HepG2 (cell line): ENCODE results near the gene SLC25A47. TPM values are rescaled to one million over a fixed set of nuclear protein-coding genes. Genes with fewer than 3 reads are reported as not detected.

ENCODE experiments used
- LCORL ChIP-seq, 2 experiments: fragments of 450-650 bp in 1 of 2; sonication (generic) in 1 of 2; formaldehyde crosslinking in 1 of 2; IDR thresholded peaks; 2 replicates each; pipeline versions ENCODE4 v1.5.0 to v1.6.1; 2017 to 2020; ENCODE audit warnings: antibody characterized with exemption in 1 of 2, missing genetic modification reagents in 1 of 2
- NFYC ChIP-seq: IDR thresholded peaks from 2 replicates; pipeline ENCODE4 v1.6.1; 2016; ENCODE audit warnings: missing genetic modification reagents, missing compliant biosample characterization
- RFX3 ChIP-seq: IDR thresholded peaks from 2 replicates; pipeline ENCODE4 v1.6.1; 2016; ENCODE audit warnings: missing biosample characterization, missing genetic modification reagents
- TAF1 ChIP-seq: sonication (generic); formaldehyde crosslinking; IDR thresholded peaks from 2 replicates; pipeline ENCODE4 v1.4.0; 2020; ENCODE audit warnings: missing genetic modification reagents
- TCF12 ChIP-seq, 2 experiments: fragments of 450-650 bp in 1 of 2; sonication (generic) in 1 of 2; formaldehyde crosslinking in 1 of 2; IDR thresholded peaks; 2 replicates each; pipeline versions ENCODE4 v1.6.1 to v1.8.0; 2017 to 2022; ENCODE audit warnings: antibody characterized with exemption in 1 of 2, mild to moderate bottlenecking in 1 of 2, missing genetic modification reagents in 1 of 2, moderate library complexity in 1 of 2
- TEAD2 ChIP-seq: sonication (generic); formaldehyde crosslinking; IDR thresholded peaks from 2 replicates; pipeline ENCODE4 v1.9.0; 2021; ENCODE audit warnings: missing genetic modification reagents
- YY1 ChIP-seq: IDR thresholded peaks from 2 replicates; pipeline ENCODE4 v1.6.1; 2011; ENCODE audit warnings: low read length, low read depth, moderate library complexity, mild to moderate bottlenecking; ENCODE audit not compliant: insufficient read depth, insufficient replicate concordance
- ZFAT ChIP-seq: sonication (generic); formaldehyde crosslinking; conservative IDR thresholded peaks from 2 replicates; pipeline ENCODE4 v1.8.1; 2023; ENCODE audit warnings: missing genetic modification reagents, inconsistent platforms
- ZFP36L1 ChIP-seq: sonication (generic); formaldehyde crosslinking; IDR thresholded peaks from 2 replicates; pipeline ENCODE4 v1.8.0; 2022; ENCODE audit warnings: mild to moderate bottlenecking, missing genetic modification reagents, moderate library complexity
- ZNF235 ChIP-seq: sonication (generic); formaldehyde crosslinking; IDR thresholded peaks from 2 replicates; pipeline ENCODE4 v1.8.1; 2023; ENCODE audit warnings: mild to moderate bottlenecking, missing genetic modification reagents, borderline replicate concordance
- ZNF607 ChIP-seq: sonication (generic); formaldehyde crosslinking; IDR thresholded peaks from 2 replicates; pipeline ENCODE4 v1.5.1; 2020; ENCODE audit warnings: missing genetic modification reagents, mild to moderate bottlenecking, borderline replicate concordance
- ZZZ3 ChIP-seq: sonication (generic); formaldehyde crosslinking; IDR thresholded peaks from 2 replicates; pipeline ENCODE4 v1.4.0; 2020; ENCODE audit warnings: missing genetic modification reagents, mild to moderate bottlenecking, borderline replicate concordance
- polyA plus RNA-seq, 8 experiments: library from polyadenylated mRNA; depleted of rRNA in 3 of 8; stranded (reverse) in 7 of 8; unstranded in 1 of 8; fragments of >200 nt; fragmentation: Illumina TruSeq in 4 of 8; extraction: Trizol in 4 of 8; gene quantifications; 2 replicates each; pipeline versions ENCODE4 v1.2.1 to v1.2.3, GENCODE V29; 2011 to 2016; ENCODE audit warnings: low read depth in 4 of 8, missing spikeins in 1 of 8, mixed read lengths in 1 of 8; ENCODE audit not compliant: insufficient read depth in 1 of 8
- total RNA-seq, 5 experiments: library from RNA; depleted of rRNA; stranded (reverse); fragments of >200 nt; fragmentation: Illumina TruSeq; extraction: Trizol; gene quantifications; 2 replicates each; pipeline ENCODE4 v1.2.3, GENCODE V29; 2016; ENCODE audit warnings: low read depth in 1 of 5
- TF ChIP-seq, protein P1 (sequence below): sonication (generic); formaldehyde crosslinking; IDR thresholded peaks from 2 replicates; pipeline ENCODE4 v1.4.0; 2020; ENCODE audit warnings: missing genetic modification reagents, borderline replicate concordance
- TF ChIP-seq, protein P2 (sequence below): sonication (generic); formaldehyde crosslinking; IDR thresholded peaks from 2 replicates; pipeline ENCODE4 v1.4.0; 2020; ENCODE audit warnings: mild to moderate bottlenecking, low read depth, missing genetic modification reagents
- TF ChIP-seq, protein P3 (sequence below): sonication (generic); formaldehyde crosslinking; IDR thresholded peaks from 2 replicates; pipeline ENCODE4 v1.8.1; 2022; ENCODE audit warnings: low read depth, mild to moderate bottlenecking, missing genetic modification reagents
- TF ChIP-seq, protein P4 (sequence below): sonication (generic); formaldehyde crosslinking; IDR thresholded peaks from 2 replicates; pipeline ENCODE4 v1.5.0; 2020; ENCODE audit warnings: missing genetic modification reagents

Gene SLC25A47
- total and polyA plus RNA-seq, 2 of the 13 experiments (the other 11 are each of a cell fraction or from before 2014, with no cell fraction given) = 1.0 to 1.7 TPM

DNA sequence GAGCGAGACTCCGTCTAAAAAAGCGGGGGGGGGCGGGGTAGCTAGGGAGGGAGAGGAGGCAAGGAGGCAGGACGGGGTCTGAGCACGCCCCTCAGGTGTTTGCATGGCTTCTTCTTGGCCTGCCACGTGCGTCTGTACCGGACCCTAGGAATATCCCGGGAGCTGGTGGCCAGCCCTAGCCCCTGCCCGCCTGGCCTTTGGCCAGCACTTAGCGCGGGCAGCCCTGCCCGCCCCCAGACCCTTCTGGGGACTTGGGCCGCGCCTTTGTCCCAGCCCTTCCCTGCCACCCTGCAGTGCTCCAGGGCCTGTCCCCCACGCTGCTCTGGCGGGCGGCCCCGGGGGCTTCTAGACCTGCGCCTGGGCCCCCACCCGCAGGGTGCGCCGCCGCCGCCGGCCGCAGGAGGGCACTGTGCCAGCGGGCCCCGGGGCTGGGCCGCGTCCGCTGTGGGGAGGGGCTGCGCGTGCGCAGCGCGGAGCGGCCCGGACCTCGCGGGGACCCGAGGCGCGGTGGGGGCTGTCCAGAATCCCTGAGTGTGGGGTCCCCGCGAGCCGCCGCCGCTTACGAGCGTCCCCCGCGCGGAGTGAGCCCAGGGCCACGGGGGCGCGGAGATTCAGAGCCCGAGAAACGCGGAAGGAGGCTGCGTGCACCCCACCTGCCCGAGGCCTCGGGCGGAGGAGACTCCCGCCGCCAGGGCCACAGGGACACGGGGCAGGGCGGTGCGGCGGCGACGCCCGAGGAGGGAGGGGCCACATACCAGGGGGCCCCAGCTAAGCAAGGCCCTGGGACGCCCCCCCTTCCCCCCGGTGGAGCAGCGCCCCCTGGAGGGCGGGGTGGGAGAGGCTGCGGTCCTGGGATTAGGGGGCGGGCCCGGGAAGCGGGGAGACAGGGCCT is 37.9 kb upstream of the SLC25A47 start (continued):
- TF ChIP-seq, protein P1, sequence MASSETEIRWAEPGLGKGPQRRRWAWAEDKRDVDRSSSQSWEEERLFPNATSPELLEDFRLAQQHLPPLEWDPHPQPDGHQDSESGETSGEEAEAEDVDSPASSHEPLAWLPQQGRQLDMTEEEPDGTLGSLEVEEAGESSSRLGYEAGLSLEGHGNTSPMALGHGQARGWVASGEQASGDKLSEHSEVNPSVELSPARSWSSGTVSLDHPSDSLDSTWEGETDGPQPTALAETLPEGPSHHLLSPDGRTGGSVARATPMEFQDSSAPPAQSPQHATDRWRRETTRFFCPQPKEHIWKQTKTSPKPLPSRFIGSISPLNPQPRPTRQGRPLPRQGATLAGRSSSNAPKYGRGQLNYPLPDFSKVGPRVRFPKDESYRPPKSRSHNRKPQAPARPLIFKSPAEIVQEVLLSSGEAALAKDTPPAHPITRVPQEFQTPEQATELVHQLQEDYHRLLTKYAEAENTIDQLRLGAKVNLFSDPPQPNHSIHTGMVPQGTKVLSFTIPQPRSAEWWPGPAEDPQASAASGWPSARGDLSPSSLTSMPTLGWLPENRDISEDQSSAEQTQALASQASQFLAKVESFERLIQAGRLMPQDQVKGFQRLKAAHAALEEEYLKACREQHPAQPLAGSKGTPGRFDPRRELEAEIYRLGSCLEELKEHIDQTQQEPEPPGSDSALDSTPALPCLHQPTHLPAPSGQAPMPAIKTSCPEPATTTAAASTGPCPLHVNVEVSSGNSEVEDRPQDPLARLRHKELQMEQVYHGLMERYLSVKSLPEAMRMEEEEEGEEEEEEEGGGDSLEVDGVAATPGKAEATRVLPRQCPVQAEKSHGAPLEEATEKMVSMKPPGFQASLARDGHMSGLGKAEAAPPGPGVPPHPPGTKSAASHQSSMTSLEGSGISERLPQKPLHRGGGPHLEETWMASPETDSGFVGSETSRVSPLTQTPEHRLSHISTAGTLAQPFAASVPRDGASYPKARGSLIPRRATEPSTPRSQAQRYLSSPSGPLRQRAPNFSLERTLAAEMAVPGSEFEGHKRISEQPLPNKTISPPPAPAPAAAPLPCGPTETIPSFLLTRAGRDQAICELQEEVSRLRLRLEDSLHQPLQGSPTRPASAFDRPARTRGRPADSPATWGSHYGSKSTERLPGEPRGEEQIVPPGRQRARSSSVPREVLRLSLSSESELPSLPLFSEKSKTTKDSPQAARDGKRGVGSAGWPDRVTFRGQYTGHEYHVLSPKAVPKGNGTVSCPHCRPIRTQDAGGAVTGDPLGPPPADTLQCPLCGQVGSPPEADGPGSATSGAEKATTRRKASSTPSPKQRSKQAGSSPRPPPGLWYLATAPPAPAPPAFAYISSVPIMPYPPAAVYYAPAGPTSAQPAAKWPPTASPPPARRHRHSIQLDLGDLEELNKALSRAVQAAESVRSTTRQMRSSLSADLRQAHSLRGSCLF (CRISPR knock-in tag) = 0 out of 2 replicates have a peak, but pooled peaks have one; percentile 42
- TF ChIP-seq, protein P2, sequence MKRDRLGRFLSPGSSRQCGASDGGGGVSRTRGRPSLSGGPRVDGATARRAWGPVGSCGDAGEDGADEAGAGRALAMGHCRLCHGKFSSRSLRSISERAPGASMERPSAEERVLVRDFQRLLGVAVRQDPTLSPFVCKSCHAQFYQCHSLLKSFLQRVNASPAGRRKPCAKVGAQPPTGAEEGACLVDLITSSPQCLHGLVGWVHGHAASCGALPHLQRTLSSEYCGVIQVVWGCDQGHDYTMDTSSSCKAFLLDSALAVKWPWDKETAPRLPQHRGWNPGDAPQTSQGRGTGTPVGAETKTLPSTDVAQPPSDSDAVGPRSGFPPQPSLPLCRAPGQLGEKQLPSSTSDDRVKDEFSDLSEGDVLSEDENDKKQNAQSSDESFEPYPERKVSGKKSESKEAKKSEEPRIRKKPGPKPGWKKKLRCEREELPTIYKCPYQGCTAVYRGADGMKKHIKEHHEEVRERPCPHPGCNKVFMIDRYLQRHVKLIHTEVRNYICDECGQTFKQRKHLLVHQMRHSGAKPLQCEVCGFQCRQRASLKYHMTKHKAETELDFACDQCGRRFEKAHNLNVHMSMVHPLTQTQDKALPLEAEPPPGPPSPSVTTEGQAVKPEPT (CRISPR knock-in tag) = peak; percentile 30; the same call in 1 of the 2 replicates
- TF ChIP-seq ZFAT (0 out of 2 replicates have a peak, but pooled peaks have one; percentile 78), ZFP36L1 (CRISPR knock-in tag) (no peak), TCF12 (IDR thresholded peaks at IDR 0.05) (no peak), TCF12 (CRISPR knock-in tag; IDR thresholded peaks at IDR 0.05) (peak; percentile 57; the same call in 1 of the 2 replicates), ZZZ3 (no peak), ZNF235 (CRISPR knock-in tag) (0 out of 2 replicates have a peak, but pooled peaks have one; percentile 21), NFYC (CRISPR knock-in tag) (no peak), ZNF607 (CRISPR knock-in tag) (peak; percentile 90), LCORL (IDR thresholded peaks at IDR 0.05) (no peak), LCORL (CRISPR knock-in tag; IDR thresholded peaks at IDR 0.05) (no peak), TAF1 (CRISPR knock-in tag) (peak; percentile 34; the same call in 1 of the 2 replicates), YY1 (peak; percentile 36), RFX3 (CRISPR knock-in tag) (no peak), TEAD2 (peak; percentile 40; the same call in 1 of the 2 replicates)
- TF ChIP-seq, protein P3, sequence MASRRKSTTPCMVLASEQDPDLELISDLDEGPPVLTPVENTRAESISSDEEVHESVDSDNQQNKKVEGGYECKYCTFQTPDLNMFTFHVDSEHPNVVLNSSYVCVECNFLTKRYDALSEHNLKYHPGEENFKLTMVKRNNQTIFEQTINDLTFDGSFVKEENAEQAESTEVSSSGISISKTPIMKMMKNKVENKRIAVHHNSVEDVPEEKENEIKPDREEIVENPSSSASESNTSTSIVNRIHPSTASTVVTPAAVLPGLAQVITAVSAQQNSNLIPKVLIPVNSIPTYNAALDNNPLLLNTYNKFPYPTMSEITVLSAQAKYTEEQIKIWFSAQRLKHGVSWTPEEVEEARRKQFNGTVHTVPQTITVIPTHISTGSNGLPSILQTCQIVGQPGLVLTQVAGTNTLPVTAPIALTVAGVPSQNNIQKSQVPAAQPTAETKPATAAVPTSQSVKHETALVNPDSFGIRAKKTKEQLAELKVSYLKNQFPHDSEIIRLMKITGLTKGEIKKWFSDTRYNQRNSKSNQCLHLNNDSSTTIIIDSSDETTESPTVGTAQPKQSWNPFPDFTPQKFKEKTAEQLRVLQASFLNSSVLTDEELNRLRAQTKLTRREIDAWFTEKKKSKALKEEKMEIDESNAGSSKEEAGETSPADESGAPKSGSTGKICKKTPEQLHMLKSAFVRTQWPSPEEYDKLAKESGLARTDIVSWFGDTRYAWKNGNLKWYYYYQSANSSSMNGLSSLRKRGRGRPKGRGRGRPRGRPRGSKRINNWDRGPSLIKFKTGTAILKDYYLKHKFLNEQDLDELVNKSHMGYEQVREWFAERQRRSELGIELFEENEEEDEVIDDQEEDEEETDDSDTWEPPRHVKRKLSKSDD = 0 out of 2 replicates have a peak, but pooled peaks have one; percentile 9
- TF ChIP-seq, protein P4, sequence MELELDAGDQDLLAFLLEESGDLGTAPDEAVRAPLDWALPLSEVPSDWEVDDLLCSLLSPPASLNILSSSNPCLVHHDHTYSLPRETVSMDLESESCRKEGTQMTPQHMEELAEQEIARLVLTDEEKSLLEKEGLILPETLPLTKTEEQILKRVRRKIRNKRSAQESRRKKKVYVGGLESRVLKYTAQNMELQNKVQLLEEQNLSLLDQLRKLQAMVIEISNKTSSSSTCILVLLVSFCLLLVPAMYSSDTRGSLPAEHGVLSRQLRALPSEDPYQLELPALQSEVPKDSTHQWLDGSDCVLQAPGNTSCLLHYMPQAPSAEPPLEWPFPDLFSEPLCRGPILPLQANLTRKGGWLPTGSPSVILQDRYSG (CRISPR knock-in tag) = peak; percentile 93
